WTC11 (cell line): ENCODE data around the gene FABP7. TPM values are rescaled to one million over a fixed set of nuclear protein-coding genes. Genes with fewer than 3 reads are reported as not detected.

Experiments used
- ATAC-seq: fragments of 200-7000 bp; cut with Tn5 transposase; 2 replicates; pipeline ENCODE4 v1.10.0; 2021; ENCODE audit warnings: mild to moderate bottlenecking, moderate library complexity
- CTCF ChIA-PET: fragments of 300-600 bp; sonication (Branson Sonifier 250); formaldehyde crosslinking; loops from one replicate; lab custom pipeline; 2021; ENCODE audit warnings: antibody characterized with exemption; lab: Charles Lee
- POLR2A ChIA-PET: fragments of 350-600 bp; sonication (Branson Sonifier 250); formaldehyde crosslinking; loops from one replicate; lab custom pipeline; 2021; ENCODE audit warnings: antibody characterized with exemption; lab: Charles Lee
- DNase-seq: peaks from one replicate; pipeline ENCODE4 v3.0.0; 2021; ENCODE audit warnings: low spot score
- H3K27ac Mint-ChIP-seq: 2 replicates; pipeline ENCODE4 v1.8.0; 2021; ENCODE audit warnings: mixed read lengths
- H3K27me3 Mint-ChIP-seq: 2 replicates; pipeline ENCODE4 v1.8.0; 2021; ENCODE audit warnings: low read depth, mild to moderate bottlenecking, moderate library complexity, mixed read lengths
- H3K36me3 Mint-ChIP-seq: 2 replicates; pipeline ENCODE4 v1.8.0; 2021; ENCODE audit warnings: mixed read lengths
- H3K4me1 Mint-ChIP-seq: 2 replicates; pipeline ENCODE4 v1.8.0; 2022; ENCODE audit warnings: mixed read lengths
- H3K4me3 Mint-ChIP-seq: 2 replicates; pipeline ENCODE4 v1.8.0; 2021; ENCODE audit warnings: mild to moderate bottlenecking, moderate library complexity, mixed read lengths
- H3K9me3 Mint-ChIP-seq: 2 replicates; pipeline ENCODE4 v1.8.0; 2021; ENCODE audit warnings: mixed read lengths
- AR ChIP-seq: fragments of 250-450 bp; sonication (Bioruptor Pico); IDR thresholded peaks from 2 replicates; pipeline ENCODE4 v1.9.0; 2021; ENCODE audit warnings: mild to moderate bottlenecking
- GABPB1 ChIP-seq: sonication (generic); formaldehyde crosslinking; IDR thresholded peaks from 2 replicates; pipeline ENCODE4 v1.8.1; 2023; ENCODE audit warnings: mild to moderate bottlenecking, missing genetic modification reagents
- HMGXB4 ChIP-seq: sonication (generic); formaldehyde crosslinking; IDR thresholded peaks from 2 replicates; pipeline ENCODE4 v1.8.1; 2023; ENCODE audit warnings: mild to moderate bottlenecking, moderate library complexity, missing genetic modification reagents
- IRF2 ChIP-seq: sonication (generic); formaldehyde crosslinking; IDR thresholded peaks from 2 replicates; pipeline ENCODE4 v1.8.0; 2022; ENCODE audit warnings: low read depth, missing genetic modification reagents, borderline replicate concordance
- KAT7 ChIP-seq: sonication (generic); formaldehyde crosslinking; IDR thresholded peaks from 2 replicates; pipeline ENCODE4 v1.8.1; 2023; ENCODE audit warnings: missing genetic modification reagents, mild to moderate bottlenecking, borderline replicate concordance
- NR2C2 ChIP-seq: sonication (generic); formaldehyde crosslinking; IDR thresholded peaks from 2 replicates; pipeline ENCODE4 v1.8.0; 2022; ENCODE audit warnings: mild to moderate bottlenecking, missing genetic modification reagents
- RORB ChIP-seq: fragments of 250-450 bp; sonication (Bioruptor Pico); IDR thresholded peaks from 2 replicates; pipeline ENCODE4 v1.9.0; 2021; ENCODE audit warnings: mild to moderate bottlenecking
- ZNF138 ChIP-seq: sonication (generic); formaldehyde crosslinking; conservative IDR thresholded peaks from 2 replicates; pipeline ENCODE4 v1.8.1; 2022; ENCODE audit warnings: mild to moderate bottlenecking, moderate library complexity, missing genetic modification reagents
- ZNF317 ChIP-seq: sonication (generic); formaldehyde crosslinking; IDR thresholded peaks from 2 replicates; pipeline ENCODE4 v1.8.1; 2023; ENCODE audit warnings: low read depth, mild to moderate bottlenecking, moderate library complexity, missing genetic modification reagents, borderline replicate concordance
- ZNF671 ChIP-seq: fragments of 250-450 bp; sonication (Bioruptor Pico); IDR thresholded peaks from 2 replicates; pipeline ENCODE4 v1.8.0; 2021; ENCODE audit warnings: mild to moderate bottlenecking
- total RNA-seq: library from RNA; stranded (reverse); gene quantifications from 3 replicates; pipeline ENCODE4 v1.2.3, GENCODE V29; 2021
- TF ChIP-seq, protein P1 (sequence below): sonication (generic); formaldehyde crosslinking; IDR thresholded peaks from 2 replicates; pipeline ENCODE4 v1.8.1; 2023; ENCODE audit warnings: mild to moderate bottlenecking, missing genetic modification reagents, borderline replicate concordance
- TF ChIP-seq, protein P2 (sequence below): sonication (generic); formaldehyde crosslinking; IDR thresholded peaks from 2 replicates; pipeline ENCODE4 v1.8.0; 2023; ENCODE audit warnings: mild to moderate bottlenecking, missing genetic modification reagents
- TF ChIP-seq, protein P3 (sequence below): fragments of 250-450 bp; sonication (Bioruptor Pico); IDR thresholded peaks from 2 replicates; pipeline ENCODE4 v1.9.0; 2021; ENCODE audit warnings: mild to moderate bottlenecking

FABP7 gene
- total RNA-seq, 1 experiment from 2014 or later, result 7.2 TPM

- TF ChIP-seq IRF2 (no peak), ZNF671 (CRISPR knock-in tag) (no peak), KAT7 (CRISPR knock-in tag) (no peak), ZNF138 (CRISPR knock-in tag) (no peak), RORB (CRISPR knock-in tag) (no peak), AR (CRISPR knock-in tag) (no peak), GABPB1 (CRISPR knock-in tag) (no peak)
- TF ChIP-seq, protein P1, sequence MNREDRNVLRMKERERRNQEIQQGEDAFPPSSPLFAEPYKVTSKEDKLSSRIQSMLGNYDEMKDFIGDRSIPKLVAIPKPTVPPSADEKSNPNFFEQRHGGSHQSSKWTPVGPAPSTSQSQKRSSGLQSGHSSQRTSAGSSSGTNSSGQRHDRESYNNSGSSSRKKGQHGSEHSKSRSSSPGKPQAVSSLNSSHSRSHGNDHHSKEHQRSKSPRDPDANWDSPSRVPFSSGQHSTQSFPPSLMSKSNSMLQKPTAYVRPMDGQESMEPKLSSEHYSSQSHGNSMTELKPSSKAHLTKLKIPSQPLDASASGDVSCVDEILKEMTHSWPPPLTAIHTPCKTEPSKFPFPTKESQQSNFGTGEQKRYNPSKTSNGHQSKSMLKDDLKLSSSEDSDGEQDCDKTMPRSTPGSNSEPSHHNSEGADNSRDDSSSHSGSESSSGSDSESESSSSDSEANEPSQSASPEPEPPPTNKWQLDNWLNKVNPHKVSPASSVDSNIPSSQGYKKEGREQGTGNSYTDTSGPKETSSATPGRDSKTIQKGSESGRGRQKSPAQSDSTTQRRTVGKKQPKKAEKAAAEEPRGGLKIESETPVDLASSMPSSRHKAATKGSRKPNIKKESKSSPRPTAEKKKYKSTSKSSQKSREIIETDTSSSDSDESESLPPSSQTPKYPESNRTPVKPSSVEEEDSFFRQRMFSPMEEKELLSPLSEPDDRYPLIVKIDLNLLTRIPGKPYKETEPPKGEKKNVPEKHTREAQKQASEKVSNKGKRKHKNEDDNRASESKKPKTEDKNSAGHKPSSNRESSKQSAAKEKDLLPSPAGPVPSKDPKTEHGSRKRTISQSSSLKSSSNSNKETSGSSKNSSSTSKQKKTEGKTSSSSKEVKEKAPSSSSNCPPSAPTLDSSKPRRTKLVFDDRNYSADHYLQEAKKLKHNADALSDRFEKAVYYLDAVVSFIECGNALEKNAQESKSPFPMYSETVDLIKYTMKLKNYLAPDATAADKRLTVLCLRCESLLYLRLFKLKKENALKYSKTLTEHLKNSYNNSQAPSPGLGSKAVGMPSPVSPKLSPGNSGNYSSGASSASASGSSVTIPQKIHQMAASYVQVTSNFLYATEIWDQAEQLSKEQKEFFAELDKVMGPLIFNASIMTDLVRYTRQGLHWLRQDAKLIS, result no peak
These were observed 29.5 kb downstream of the FABP7 start (continued) for GRCh38 chr6:122809001-122809400.

DNA sequence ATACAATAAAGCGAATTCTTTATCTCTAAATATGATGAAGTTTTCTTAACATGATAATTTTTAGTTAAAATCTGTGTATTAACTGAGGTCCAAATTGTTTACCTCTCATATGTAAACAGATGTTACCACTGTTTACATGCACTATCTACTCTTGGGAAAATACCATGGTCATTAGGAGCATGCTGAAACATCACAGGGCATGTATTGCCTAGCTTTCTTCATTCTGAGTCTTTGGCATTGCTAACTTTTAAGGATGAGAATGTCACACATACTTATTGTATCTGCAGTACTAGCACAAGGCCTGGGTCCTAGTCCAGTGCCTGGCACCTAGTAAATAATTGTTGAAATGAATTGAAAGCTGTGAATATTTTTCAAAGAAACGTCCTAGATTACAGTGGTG, 30.2 kb downstream of the FABP7 start:
- Mint-ChIP-seq H3K4me1 (no peaks in the 10 kb centered on the region), H3K4me3 (no peak overlapping the region)
- CTCF ChIA-PET, result interaction anchor here (1.8 kb wide), 1 partner anchor 30 kb away, joined by 4 read pairs; the partner anchor contains the start of gene FABP7

More for the DNA sequence above, 30.2 kb downstream of the FABP7 start:
- DNase-seq (no peak), ATAC-seq (no peak)
- no peaks in the 10 kb centered on the region for H3K36me3 Mint-ChIP-seq
- H3K27me3 Mint-ChIP-seq, result no peaks in the 10 kb centered on the region
- no peak for TF ChIP-seq NR2C2 (CRISPR knock-in tag)
- no peak for TF ChIP-seq HMGXB4 (CRISPR knock-in tag)
- TF ChIP-seq, protein P2, sequence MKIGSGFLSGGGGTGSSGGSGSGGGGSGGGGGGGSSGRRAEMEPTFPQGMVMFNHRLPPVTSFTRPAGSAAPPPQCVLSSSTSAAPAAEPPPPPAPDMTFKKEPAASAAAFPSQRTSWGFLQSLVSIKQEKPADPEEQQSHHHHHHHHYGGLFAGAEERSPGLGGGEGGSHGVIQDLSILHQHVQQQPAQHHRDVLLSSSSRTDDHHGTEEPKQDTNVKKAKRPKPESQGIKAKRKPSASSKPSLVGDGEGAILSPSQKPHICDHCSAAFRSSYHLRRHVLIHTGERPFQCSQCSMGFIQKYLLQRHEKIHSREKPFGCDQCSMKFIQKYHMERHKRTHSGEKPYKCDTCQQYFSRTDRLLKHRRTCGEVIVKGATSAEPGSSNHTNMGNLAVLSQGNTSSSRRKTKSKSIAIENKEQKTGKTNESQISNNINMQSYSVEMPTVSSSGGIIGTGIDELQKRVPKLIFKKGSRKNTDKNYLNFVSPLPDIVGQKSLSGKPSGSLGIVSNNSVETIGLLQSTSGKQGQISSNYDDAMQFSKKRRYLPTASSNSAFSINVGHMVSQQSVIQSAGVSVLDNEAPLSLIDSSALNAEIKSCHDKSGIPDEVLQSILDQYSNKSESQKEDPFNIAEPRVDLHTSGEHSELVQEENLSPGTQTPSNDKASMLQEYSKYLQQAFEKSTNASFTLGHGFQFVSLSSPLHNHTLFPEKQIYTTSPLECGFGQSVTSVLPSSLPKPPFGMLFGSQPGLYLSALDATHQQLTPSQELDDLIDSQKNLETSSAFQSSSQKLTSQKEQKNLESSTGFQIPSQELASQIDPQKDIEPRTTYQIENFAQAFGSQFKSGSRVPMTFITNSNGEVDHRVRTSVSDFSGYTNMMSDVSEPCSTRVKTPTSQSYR (CRISPR knock-in tag), result no peak
- no peak for TF ChIP-seq ZNF317
- TF ChIP-seq, protein P3, sequence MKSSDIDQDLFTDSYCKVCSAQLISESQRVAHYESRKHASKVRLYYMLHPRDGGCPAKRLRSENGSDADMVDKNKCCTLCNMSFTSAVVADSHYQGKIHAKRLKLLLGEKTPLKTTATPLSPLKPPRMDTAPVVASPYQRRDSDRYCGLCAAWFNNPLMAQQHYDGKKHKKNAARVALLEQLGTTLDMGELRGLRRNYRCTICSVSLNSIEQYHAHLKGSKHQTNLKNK (CRISPR knock-in tag), result no peak
- POLR2A ChIA-PET, result no interaction called here
- H3K9me3 Mint-ChIP-seq, result no peaks in the 10 kb centered on the region
- H3K27ac Mint-ChIP-seq, result no peak overlapping the region
